Activated naive CD8-positive, alpha-beta T cell treated with anti-CD3 and anti-CD28 coated beads for 36 hours (primary cell): ENCODE measurements around the gene SCGB3A1. TPM values are rescaled to one million over a fixed set of nuclear protein-coding genes. Genes with fewer than 3 reads are reported as not detected.

Experiments
- DNase-seq: peaks from one replicate; pipeline ENCODE4 v3.0.0; 2021
- H3K27ac Mint-ChIP-seq: one replicate; pipeline ENCODE4 v1.8.0; 2022; ENCODE audit warnings: mild to moderate bottlenecking, moderate library complexity, mixed read lengths
- H3K27me3 Mint-ChIP-seq: one replicate; pipeline ENCODE4 v1.8.0; 2022; ENCODE audit warnings: mild to moderate bottlenecking, mixed read lengths
- H3K36me3 Mint-ChIP-seq: one replicate; pipeline ENCODE4 v1.8.0; 2021; ENCODE audit warnings: mild to moderate bottlenecking, mixed read lengths
- H3K4me1 Mint-ChIP-seq: one replicate; pipeline ENCODE4 v1.8.0; 2021; ENCODE audit warnings: mixed read lengths
- H3K4me3 Mint-ChIP-seq: one replicate; pipeline ENCODE4 v1.8.0; 2022; ENCODE audit warnings: mild to moderate bottlenecking, moderate library complexity, mixed read lengths
- H3K9me3 Mint-ChIP-seq: one replicate; pipeline ENCODE4 v1.8.0; 2022; ENCODE audit warnings: mixed read lengths
- total RNA-seq, 2 experiments: library from RNA; stranded (reverse); gene quantifications; one replicate each; pipeline ENCODE4 v1.2.3, GENCODE V29; 2021

The SCGB3A1 gene
- total RNA-seq, 2 experiments from 2014 or later = 1.1 to 1.7 TPM

DNA sequence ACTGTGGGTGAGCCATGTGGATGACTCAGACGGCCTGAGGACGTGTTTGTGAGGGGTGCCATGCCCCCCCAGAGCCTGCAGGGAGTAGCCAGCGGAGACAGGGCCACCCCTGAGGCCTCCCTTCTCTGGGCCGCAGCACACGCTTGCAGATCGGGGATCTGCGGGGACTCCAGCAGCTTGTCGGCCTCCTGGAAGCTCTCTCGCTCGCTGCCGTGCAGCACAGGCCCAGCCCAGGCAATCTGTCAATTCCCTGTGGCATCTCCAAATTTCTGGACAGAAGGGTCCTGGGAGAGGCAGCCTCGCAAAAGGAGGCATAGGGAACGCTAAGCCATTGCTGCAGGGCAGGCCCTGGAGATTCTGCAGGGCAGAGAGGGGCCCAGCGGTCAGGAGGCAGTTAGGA is 36.9 kb upstream of the SCGB3A1 start:
- H3K9me3 Mint-ChIP-seq = no peaks in the 10 kb centered on the region
- H3K4me3 Mint-ChIP-seq = no peak overlapping the region
- H3K27ac Mint-ChIP-seq = no peak overlapping the region
- peaks cover 3% of the 10 kb centered on the region for H3K36me3 Mint-ChIP-seq
- peaks cover 9% of the 10 kb centered on the region for H3K4me1 Mint-ChIP-seq
- H3K27me3 Mint-ChIP-seq = no peaks in the 10 kb centered on the region
- DNase-seq = no peak

DNA sequence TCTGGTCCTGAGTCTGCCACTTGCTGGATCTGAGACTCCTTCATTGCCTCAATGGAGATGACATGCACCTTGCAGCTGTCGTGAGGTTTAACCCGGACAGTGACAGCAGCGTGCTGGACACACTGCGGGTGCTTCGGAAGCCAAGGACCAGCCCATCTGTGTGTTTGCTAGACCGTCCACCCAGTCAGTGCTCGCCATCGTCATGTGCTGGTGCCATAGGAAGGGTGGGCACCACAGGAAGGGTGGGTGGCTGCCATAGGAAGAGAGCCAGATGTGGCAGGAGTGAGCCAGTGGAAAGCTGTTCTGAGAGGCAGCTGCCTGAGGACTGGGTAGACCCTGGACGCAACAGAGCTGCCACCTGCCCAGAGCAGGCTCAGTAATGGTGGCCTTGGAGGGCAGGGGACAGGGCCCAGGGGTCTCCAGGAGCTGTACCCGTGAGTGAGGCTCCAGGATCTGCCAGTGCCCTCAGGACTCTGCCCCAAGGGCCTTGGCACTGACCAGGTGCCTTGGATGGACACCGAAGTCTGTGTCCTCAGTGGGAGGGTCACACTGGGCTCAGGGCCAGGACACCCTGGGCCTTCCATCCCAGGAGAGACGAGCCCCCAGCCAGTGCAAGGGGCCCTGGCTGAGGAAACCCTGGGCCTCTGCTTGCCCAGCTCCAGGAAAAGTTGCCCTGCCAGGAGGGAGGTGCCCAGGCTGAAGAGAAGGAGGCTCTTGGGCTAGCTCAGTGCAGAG is 36.3 kb upstream of the SCGB3A1 start:
- no peak for DNase-seq
- H3K27ac Mint-ChIP-seq = no peak overlapping the region
- no peaks in the 10 kb centered on the region for H3K9me3 Mint-ChIP-seq
- no peaks in the 10 kb centered on the region for H3K27me3 Mint-ChIP-seq
- H3K4me3 Mint-ChIP-seq = no peak overlapping the region
- peaks cover 3% of the 10 kb centered on the region for H3K36me3 Mint-ChIP-seq
- peaks cover 11% of the 10 kb centered on the region for H3K4me1 Mint-ChIP-seq

DNA sequence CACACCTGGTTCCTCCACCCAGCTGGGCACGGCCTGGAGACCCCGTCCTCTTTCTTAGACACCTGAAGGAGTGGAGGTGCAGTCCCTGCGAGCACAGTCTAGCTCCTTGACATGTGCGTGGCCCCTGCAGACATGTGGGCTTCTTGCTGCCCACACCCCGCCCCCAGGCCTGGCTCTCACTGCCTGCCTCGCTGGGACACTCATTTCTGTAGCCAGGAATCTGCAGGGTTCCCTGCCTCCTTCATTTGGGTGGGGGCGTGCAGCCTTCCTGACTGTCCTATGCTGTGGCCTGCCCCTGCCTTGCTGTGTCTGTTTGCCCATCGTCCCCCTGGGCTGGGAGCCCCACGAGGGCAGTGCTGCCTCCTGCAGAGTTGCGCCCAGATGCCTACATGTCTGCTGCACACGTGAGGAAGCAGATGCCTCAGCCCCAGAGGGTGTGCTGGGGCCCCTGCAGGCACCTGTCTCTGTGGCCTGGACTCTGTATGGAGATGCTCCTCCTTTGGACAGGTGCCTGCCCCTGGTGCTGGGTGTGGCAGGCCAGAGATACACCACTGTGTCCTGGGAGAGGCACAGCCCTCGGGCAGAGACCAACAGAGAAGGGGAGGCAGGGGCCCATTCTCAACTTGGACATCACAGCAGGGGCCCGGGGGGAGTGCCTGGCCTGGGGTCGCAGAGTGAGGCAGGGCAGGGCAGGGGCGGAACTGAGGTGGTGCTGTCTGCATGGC is 35.5 kb upstream of the SCGB3A1 start:
- Mint-ChIP-seq H3K4me3 (no peak overlapping the region), H3K36me3 (peaks cover 3% of the 10 kb centered on the region), H3K27me3 (no peaks in the 10 kb centered on the region), H3K4me1 (peaks cover 12% of the 10 kb centered on the region), H3K27ac (no peak overlapping the region), H3K9me3 (no peaks in the 10 kb centered on the region)
- DNase-seq = no peak

DNA sequence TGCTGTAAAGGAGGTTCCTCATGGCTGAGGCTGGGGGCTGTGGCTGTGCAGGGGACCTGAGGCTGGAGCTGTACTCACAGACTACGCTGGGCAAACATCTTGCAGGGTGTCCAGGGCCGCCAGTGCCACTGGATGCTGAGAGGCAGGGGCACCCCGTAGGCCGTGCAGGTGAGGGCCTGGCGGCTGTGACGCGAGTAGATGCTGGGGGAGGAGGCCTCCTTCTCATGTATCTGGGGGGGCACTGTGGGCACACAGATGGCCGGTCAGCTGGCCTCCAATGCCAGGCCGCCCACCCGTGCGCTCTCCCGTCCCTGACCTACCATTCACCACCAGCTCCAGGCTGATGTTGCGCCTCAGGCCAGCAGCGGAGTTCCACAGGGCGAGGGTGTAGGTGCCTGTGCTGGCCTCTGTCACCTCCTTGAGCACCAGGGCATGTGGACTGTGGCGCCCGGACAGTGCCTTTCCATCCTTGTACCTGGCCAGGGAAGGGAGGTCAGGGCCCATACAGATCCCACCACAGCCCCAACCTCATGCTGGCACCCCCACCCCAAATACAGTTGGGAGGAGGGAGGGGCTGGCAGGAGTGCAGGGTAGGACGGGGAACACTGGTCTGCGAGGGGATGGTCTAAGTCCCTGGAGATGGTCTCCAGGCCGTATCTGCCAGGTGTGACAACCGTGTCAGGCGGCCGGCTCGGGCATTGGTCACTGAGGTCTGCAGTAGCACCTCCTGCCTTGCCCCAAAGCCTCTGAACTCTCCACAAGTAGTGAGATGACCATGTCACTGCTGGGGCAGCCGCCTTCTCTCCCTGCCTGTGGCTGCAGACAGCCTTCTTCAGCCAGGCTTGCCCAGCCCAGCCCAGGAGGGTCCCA is 34.7 kb upstream of the SCGB3A1 start:
- Mint-ChIP-seq H3K4me1 (peaks cover 12% of the 10 kb centered on the region), H3K27ac (no peak overlapping the region), H3K9me3 (no peaks in the 10 kb centered on the region), H3K36me3 (peaks cover 3% of the 10 kb centered on the region), H3K4me3 (no peak overlapping the region), H3K27me3 (no peaks in the 10 kb centered on the region)
- no peak for DNase-seq

DNA sequence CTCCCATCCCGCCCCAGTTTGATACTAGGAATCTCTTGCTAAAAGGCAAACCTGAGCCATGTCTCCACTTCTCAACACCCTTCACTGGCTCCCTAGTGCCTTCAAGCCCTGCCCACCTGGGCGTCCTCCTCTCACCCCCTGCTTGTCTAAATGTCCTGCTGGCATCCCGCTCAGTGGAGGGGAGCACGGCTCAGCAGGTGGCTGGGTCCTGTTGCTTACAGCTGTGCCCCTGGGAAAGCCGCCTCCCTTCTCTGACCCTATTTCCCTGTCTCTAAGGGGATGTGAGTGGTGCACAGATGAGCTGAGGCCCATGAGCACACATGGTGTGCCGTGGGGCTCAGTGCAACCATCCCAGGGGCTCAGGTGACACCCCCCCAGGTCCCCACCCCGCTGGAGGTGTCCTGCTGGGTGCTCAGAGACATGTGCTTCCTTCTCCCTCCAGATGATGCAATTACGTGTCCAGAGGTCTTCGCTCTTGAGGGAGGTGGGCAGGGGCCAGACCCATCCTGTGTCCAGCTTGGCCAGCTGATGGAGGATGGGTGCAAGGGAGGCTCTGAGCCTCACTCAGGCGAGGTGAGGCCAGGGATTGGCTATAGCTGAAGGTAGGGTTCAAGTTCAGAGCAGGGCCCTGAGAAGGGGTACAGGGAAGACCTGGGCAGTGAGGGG is 34.0 kb upstream of the SCGB3A1 start:
- DNase-seq = no peak
- H3K36me3 Mint-ChIP-seq = peaks cover 3% of the 10 kb centered on the region
- no peaks in the 10 kb centered on the region for H3K27me3 Mint-ChIP-seq
- no peaks in the 10 kb centered on the region for H3K9me3 Mint-ChIP-seq
- H3K4me1 Mint-ChIP-seq = peaks cover 12% of the 10 kb centered on the region
- no peak overlapping the region for H3K27ac Mint-ChIP-seq
- H3K4me3 Mint-ChIP-seq = no peak overlapping the region

DNA sequence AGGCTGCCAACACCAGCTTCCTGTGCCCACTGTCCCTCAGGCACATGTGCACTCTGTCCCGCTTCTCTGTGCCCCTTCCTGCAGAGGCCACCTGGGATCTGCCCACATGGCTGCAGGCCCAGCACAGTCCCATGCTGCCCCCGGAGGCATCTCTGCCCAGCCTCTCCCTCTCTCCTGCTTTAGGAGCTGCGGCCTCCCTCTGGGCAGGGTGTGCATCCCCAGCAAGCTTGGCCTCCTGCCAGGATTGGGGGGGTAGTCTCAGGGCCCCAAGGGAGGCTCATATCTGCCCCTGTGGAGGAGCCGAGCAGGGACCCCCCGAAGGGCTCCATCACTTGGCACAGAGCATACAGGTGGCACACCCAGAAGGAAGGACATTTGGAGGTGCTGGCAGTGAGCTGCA is 33.3 kb upstream of the SCGB3A1 start:
- Mint-ChIP-seq H3K27ac (peak overlapping the region; percentile 29), H3K36me3 (peaks cover 3% of the 10 kb centered on the region)
- no peak for DNase-seq

DNA sequence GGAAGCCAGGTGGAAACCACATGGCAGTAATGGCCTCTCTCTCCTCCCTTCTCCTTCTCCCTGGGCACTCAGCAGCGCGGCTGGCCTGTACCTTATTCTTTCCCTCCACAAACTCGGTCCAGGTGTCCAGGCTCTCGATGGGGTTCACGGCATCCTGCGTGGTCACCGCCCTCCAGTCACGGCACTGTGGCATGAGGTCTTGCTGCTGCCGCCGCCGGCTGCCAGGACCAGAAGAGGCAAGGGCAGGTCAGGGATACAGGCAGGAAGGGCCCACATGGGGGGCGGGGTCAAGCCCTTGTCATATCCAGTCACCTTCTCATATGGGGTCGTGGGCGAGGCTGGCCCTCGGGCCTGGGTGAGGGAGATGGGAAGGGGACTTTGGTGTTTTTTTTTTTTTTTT is 32.5 kb upstream of the SCGB3A1 start:
- Mint-ChIP-seq H3K9me3 (no peaks in the 10 kb centered on the region), H3K36me3 (peaks cover 3% of the 10 kb centered on the region), H3K4me1 (peaks cover 12% of the 10 kb centered on the region), H3K27me3 (no peaks in the 10 kb centered on the region), H3K4me3 (no peak overlapping the region), H3K27ac (peak overlapping the region; percentile 63)
- no peak for DNase-seq

More for the DNA sequence above, 33.3 kb upstream of the SCGB3A1 start:
- Mint-ChIP-seq H3K27me3 (no peaks in the 10 kb centered on the region), H3K9me3 (no peaks in the 10 kb centered on the region), H3K4me1 (peaks cover 12% of the 10 kb centered on the region), H3K4me3 (peak overlapping the region; percentile 18)

DNA sequence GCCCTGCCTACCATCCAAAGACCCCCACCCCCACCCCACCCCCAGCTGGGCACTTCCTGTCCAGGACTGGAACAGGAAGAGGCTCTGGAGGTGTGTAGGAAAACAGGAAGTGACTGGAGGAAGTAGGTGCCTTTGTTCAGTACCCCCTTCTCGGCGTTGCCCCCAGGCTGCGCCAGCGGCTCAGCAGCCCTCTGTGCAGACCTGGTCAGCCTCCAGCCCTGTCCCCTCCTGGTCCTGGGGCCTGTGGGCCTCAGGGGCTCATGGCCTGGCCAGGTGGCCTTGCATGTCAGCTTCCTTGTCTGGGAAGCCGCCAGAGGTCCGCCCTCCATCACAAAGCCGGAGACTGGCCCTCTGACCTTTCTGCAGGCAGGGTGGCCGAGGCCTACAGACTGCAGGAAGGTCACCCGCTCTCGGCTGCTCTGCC is 32.1 kb upstream of the SCGB3A1 start:
- H3K4me1 Mint-ChIP-seq = peaks cover 12% of the 10 kb centered on the region
- H3K4me3 Mint-ChIP-seq = no peak overlapping the region
- H3K36me3 Mint-ChIP-seq = peaks cover 3% of the 10 kb centered on the region
- H3K27ac Mint-ChIP-seq = no peak overlapping the region
- no peaks in the 10 kb centered on the region for H3K9me3 Mint-ChIP-seq
- DNase-seq = no peak
- H3K27me3 Mint-ChIP-seq = no peaks in the 10 kb centered on the region

DNA sequence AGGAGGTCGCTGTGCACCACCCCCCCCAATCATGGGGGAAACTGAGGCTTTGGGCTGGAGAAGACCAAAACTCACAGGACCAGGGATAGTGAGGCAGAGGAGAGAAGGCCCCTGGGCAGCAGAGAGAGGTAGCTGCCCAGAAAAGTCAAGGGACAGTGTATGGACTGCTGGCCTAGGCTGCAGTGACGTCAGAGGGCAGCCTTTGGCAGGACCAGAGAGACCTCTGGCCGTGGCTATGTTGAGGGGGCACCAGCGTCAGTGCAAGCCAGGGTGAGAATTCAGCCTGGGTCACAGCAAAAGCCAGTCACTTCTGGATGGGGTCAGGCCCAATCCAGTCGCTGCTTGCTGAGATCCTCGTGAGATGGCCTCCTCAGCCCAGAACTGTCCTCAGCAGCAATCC is 31.6 kb upstream of the SCGB3A1 start:
- DNase-seq = no peak
- peak overlapping the region; percentile 45 for H3K27ac Mint-ChIP-seq
- H3K27me3 Mint-ChIP-seq = no peaks in the 10 kb centered on the region
- no peaks in the 10 kb centered on the region for H3K9me3 Mint-ChIP-seq
- H3K36me3 Mint-ChIP-seq = peaks cover 3% of the 10 kb centered on the region
- H3K4me3 Mint-ChIP-seq = no peak overlapping the region
- peaks cover 12% of the 10 kb centered on the region for H3K4me1 Mint-ChIP-seq

DNA sequence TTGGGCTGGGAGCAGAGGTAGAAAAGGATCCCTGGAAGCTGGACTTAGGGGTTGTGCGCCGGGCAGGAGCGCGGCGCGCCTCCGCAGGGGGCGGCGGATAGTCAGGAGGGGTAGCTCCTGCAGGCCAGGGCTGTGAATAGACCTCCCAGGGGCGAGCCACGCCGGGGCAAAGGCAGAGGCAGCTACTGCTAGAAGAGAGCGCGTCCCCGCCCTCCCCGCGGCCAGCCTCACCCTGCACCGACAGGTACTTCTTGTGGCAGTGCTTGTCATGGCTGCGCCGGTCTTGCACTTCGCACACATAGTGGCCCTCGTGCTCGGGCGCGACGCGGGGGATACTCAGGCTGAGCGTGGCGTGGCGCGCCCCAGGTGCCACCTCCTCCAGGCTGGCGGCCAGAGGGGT is 30.0 kb upstream of the SCGB3A1 start:
- Mint-ChIP-seq H3K27ac (no peak overlapping the region), H3K27me3 (no peaks in the 10 kb centered on the region), H3K36me3 (peaks cover 4% of the 10 kb centered on the region), H3K9me3 (no peaks in the 10 kb centered on the region), H3K4me3 (no peak overlapping the region), H3K4me1 (peaks cover 12% of the 10 kb centered on the region)
- no peak for DNase-seq

DNA sequence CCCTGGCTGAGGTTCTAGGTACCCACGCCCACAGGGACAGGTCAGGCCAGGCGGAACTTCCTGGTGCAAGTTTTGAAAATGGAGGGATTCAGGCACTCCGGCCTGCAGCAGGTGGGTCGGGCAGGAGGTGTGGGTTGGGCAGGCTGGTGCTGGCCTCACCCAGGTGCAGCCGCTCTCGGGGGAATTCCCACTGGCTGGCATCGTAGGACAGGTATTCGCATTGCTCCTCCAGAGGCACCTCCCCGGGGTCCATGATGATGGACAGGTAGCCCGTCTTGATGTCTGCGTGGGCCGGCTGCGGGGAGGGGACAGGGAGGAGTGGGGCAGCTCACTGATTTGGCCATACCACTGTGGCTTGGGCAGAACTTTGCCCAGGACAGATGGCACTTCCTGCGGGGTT is 28.7 kb upstream of the SCGB3A1 start:
- no peaks in the 10 kb centered on the region for H3K9me3 Mint-ChIP-seq
- H3K27me3 Mint-ChIP-seq = no peaks in the 10 kb centered on the region
- H3K27ac Mint-ChIP-seq = no peak overlapping the region
- H3K4me1 Mint-ChIP-seq = peaks cover 12% of the 10 kb centered on the region
- peaks cover 5% of the 10 kb centered on the region for H3K36me3 Mint-ChIP-seq
- DNase-seq = no peak
- H3K4me3 Mint-ChIP-seq = no peak overlapping the region

DNA sequence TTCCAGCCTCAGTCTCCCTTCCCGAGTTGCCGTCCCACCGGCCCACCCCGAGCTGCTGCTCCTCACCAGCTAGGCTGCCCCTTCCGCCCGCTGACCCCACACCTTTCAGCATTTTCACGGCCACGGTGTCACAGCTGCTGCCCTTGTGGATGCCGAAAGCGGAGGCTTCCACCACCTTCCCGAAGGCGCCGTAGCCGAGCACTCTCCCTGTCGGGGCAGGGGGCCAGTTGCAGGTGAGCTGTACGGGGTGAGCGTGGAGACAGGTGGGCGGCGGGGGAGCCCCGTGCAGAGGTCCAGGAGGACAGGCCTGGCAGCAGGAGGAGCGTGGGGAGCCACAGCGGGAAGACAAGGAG is 28.2 kb upstream of the SCGB3A1 start:
- no peaks in the 10 kb centered on the region for H3K9me3 Mint-ChIP-seq
- peaks cover 10% of the 10 kb centered on the region for H3K4me1 Mint-ChIP-seq
- H3K27me3 Mint-ChIP-seq = no peaks in the 10 kb centered on the region
- no peak overlapping the region for H3K27ac Mint-ChIP-seq
- H3K36me3 Mint-ChIP-seq = peaks cover 2% of the 10 kb centered on the region
- no peak overlapping the region for H3K4me3 Mint-ChIP-seq
- DNase-seq = no peak

DNA sequence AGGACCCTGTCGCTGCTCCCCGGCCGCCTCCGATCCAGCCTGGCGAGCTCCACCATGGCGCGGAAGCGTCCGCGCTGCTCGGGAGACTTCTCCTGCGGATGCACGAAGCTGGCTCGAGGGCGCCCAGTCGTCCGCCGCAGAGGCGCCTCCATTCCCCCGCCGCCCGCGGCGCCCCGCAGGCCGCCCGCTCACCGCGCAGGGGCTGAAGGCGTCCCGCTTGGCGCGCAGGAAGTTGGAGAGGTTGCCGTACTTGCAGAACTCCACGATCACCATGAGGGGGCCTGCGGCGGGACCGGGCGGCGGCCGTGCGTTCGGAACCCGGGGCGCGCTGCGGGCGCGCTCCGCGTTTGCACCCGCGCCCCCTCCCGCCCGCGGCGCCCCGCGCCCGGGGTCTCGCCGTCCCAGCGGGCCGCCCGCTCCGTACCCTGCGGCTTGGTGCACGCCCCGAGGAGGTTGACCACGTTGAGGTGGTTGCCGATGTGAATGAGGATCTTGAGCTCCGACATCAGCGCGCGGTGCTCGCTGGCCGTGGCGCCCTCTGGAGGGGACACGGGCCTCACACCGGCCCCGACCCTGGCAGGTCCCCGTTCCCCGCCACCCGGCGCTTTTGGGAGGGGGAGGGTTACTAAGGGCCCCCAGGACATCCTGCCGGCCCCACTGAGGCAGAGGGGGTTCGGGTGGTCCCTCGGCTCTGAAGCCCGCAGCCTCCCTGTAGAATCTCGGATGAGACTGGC is 27.7 kb upstream of the SCGB3A1 start:
- Mint-ChIP-seq H3K9me3 (no peaks in the 10 kb centered on the region), H3K27ac (no peak overlapping the region), H3K4me1 (peaks cover 9% of the 10 kb centered on the region), H3K4me3 (peak overlapping the region; percentile 60), H3K27me3 (no peaks in the 10 kb centered on the region), H3K36me3 (peaks cover 2% of the 10 kb centered on the region)
- peak; percentile 65 for DNase-seq

DNA sequence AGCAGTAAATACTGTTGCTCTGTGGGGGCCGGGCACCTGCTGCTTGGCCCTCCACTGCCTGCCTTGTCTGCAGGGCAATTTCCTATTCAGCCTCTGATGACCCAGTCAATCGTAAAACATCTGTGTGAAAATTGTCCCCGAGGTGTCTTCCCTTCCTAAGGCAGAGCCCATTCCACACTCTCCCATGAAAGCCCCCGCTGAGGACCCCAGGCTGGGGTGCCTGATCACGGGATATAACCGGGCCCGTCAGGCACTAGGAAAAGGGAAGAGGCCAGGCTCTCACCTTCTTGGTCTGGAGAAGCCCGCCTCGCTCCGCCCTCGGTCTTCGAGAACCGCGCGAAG is 27.2 kb upstream of the SCGB3A1 start:
- DNase-seq = no peak

More for the DNA sequence above, 27.2 kb upstream of the SCGB3A1 start:
- Mint-ChIP-seq H3K36me3 (peaks cover 2% of the 10 kb centered on the region), H3K27ac (no peak overlapping the region), H3K9me3 (no peaks in the 10 kb centered on the region), H3K4me3 (peak overlapping the region; percentile 60), H3K27me3 (no peaks in the 10 kb centered on the region), H3K4me1 (peaks cover 4% of the 10 kb centered on the region)
